GM19025 (cell line): ENCODE results near the gene ZFC3H1.
"Not testable (repeated sequence)": the region's sequence is repeated elsewhere in the genome, so short reads cannot be mapped to it uniquely, and the experiment has no call there.

Experiments
- ATAC-seq: cut with Tn5 transposase; IDR thresholded peaks from one replicate; pipeline ENCODE4 v1.9.1; 2021; ENCODE audit warnings: mild to moderate bottlenecking, low read depth, moderate library complexity; ENCODE audit not compliant: unreplicated experiment

The ZFC3H1 gene, protein sequence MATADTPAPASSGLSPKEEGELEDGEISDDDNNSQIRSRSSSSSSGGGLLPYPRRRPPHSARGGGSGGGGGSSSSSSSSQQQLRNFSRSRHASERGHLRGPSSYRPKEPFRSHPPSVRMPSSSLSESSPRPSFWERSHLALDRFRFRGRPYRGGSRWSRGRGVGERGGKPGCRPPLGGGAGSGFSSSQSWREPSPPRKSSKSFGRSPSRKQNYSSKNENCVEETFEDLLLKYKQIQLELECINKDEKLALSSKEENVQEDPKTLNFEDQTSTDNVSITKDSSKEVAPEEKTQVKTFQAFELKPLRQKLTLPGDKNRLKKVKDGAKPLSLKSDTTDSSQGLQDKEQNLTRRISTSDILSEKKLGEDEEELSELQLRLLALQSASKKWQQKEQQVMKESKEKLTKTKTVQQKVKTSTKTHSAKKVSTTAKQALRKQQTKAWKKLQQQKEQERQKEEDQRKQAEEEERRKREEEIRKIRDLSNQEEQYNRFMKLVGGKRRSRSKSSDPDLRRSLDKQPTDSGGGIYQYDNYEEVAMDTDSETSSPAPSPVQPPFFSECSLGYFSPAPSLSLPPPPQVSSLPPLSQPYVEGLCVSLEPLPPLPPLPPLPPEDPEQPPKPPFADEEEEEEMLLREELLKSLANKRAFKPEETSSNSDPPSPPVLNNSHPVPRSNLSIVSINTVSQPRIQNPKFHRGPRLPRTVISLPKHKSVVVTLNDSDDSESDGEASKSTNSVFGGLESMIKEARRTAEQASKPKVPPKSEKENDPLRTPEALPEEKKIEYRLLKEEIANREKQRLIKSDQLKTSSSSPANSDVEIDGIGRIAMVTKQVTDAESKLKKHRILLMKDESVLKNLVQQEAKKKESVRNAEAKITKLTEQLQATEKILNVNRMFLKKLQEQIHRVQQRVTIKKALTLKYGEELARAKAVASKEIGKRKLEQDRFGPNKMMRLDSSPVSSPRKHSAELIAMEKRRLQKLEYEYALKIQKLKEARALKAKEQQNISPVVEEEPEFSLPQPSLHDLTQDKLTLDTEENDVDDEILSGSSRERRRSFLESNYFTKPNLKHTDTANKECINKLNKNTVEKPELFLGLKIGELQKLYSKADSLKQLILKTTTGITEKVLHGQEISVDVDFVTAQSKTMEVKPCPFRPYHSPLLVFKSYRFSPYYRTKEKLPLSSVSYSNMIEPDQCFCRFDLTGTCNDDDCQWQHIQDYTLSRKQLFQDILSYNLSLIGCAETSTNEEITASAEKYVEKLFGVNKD (N-terminal part only)

DNA sequence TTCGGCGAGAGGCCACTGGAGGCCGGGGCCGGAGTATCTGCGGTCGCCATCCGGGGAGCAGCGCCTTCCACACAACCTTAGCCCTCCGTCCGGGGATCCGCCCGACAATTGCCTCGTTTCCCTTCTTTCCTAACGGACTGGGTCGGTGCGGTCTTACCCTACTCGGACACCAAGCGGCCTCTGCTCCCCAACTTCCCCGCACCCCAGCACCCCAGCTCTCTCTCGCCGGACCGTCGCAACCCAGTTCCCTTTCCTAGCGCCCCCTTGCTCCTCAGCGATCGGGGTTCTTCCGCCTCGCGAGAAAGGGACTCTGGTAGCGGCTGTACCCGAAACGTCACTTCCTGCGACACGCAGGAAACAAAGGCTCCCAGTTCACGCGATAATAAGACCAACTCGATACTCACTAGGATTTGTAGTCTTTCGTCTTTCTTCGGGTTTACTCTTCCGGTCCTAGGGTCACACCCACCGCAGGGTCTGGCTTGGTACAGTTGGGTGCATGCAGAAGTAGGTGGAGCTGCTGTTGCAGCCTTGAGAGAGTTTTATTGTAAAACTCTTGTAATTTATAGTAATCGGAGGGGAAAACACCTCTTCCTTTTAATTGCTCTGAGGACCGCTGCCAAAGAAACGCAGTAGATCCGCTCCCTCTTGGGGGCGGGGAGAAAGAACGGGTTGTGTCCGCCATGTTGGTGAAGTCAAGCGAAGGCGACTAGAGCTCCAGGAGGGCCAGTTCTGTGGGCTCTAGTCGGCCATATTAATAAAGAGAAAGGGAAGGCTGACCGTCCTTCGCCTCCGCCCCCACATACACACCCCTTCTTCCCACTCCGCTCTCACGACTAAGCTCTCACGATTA is at the start of gene ZFC3H1, which contains the start of gene THAP2:
TSS of gene ZFC3H1 (minus strand) at position 288 of the 850 bp plus-strand sequence. CDS start at position 50, 238 bp downstream.
TSS of gene THAP2 (plus strand) at position 741 of the 850 bp plus-strand sequence. CDS start 209 bp downstream, outside the sequence.
- ATAC-seq: peak; percentile 91

DNA sequence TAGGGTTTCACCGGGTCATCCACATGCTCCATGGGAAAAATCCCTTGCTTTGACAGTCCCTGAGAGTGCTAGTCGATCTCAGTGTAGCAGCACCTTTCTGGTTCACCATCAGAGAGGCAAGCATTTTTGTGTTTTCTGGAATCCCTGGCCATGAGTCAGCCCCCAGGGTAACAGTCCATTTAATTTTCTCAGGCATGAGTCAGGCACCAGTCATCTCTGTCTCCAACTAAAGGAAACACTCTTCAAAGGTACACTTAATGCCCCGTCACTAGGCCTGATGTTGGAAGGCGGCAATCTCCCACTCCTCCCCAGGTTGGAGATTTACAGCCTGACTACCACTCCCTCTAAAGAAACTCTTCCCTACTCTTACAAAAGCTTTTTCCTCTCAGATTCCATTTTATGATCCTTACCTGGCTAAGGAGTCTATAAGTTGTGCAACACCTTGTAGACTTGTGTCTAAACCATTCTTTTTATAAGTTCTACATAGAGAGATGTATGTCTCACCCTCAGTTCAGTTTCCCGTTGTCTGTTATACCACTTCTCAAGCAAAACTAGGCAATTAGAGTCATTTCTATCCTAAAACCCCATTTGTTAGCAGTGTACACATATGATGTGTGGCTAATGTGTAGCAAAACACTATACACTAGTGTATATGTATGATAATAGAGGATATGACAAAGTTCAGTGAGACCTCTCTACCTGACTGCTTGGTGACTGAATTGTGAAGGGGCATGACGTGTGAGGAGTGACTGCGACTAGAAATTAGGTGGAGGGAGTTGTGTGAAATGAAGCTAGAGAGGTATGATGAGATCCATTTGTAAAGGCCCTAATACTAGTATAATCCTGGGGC is 46.9 kb upstream of the ZFC3H1 start:
- no peak for ATAC-seq

DNA sequence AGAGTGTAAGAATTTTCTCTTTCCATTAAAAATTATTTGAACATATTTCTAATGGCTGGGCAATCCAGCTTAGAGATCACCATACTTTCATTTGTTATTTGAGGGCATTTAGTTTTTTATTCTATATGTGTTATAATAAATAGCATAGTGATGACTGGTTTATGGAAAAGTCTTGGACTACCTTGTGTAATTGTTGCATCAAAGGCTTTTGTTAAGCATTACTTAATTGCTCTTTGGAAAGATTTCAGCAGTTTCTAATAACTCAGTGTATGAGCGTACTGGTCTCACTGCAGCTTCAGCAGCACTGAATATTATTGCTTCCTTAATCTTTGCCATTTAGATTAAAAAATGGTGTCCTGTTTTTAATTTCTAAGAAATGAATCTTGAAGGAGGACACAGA is 45.0 kb upstream of the ZFC3H1 start:
- no peak for ATAC-seq

DNA sequence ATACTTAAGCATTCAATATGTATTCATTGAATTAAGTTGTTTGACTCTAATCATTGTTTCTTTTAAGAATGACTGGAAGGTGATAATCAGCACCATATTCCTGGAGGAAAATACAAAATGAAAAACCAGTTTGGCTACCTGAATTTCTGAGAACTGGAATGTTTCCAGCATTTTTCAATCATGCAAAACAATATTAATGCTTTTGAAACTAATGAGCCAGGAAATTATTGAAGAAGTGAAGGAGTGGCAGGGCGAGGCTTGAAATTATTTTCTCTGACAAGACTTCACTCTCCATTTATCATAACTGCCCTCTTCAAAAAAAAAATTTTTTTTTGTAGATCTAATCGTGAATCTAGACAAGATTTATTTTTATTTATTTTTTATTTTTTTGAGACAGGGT is 41.3 kb upstream of the ZFC3H1 start:
- ATAC-seq: no peak

DNA sequence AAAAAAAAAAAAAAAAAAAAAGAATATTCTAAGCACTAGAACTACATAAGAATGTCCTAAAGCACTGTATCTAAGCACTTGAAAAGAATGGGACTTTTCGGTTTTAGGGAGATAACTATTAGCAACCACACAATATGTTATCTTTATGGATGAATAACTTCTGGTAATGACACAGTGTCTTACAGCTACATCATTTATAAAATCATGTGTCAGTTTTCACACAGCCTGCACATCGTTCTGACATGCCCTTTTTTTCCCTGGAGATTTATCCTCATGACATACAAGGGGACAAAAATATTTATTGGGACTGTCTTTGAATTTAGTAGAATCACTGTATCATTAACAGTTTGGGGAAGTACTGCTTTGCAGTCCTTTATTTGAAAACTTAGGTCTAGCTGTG is 39.6 kb upstream of the ZFC3H1 start:
- ATAC-seq: no peak

DNA sequence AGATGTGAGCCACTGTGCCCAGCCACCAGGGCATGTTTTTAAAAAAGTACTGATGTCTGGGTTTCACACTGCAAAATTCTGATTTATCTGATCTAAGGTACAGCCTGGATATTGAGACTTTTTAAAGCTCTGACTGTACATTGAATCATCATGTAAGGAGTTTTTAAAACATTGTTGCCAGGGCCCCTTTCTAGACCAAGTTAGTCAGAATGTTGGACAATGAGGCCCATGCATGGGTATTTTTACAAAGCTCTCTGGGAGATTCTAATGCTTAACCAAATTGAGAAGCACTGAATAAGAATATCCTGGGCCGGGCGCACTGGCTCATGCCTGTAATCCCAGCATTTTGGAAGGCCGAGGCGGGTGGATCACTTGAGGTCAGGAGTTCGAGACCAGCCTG is 38.9 kb upstream of the ZFC3H1 start:
- ATAC-seq: no peak

DNA sequence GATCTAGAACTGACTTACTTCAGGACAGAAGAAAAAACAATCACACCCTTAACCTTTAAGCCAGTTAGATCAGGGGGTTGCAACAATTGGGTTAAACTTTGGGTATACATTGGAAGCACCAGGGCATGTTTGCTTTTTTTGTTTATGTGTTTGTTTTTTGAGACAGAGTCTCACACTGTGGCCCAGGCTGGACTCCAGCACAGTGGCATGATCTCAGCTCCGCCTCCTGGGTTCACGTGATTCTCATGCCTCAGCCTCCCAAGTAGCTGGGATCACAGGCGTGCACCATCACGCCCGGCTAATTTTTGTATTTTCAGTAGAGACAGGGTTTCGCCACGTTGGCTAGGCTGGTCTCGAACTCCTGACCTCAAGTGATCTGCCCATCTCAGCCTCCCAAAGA is 38.5 kb upstream of the ZFC3H1 start:
- ATAC-seq: not testable (repeated sequence)

DNA sequence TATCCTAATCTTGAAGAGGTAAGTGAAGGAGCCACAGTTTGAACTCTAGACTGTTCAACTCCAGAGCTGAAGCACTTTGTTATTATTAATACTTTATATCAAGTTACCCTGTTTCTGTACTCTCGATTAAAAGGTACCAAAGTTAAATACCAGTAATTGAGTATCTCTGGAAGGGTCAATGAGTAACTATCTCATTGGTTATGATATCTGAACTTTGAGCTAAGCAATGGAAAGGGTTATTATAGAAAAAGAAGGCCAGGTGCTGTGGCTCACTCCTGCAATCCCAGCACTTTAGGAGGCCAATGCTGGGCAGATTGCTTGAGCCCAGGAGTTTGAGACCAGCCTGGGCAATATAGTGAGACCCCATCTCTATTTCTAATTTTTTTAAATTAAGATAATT is 32.1 kb upstream of the ZFC3H1 start:
- no peak for ATAC-seq

DNA sequence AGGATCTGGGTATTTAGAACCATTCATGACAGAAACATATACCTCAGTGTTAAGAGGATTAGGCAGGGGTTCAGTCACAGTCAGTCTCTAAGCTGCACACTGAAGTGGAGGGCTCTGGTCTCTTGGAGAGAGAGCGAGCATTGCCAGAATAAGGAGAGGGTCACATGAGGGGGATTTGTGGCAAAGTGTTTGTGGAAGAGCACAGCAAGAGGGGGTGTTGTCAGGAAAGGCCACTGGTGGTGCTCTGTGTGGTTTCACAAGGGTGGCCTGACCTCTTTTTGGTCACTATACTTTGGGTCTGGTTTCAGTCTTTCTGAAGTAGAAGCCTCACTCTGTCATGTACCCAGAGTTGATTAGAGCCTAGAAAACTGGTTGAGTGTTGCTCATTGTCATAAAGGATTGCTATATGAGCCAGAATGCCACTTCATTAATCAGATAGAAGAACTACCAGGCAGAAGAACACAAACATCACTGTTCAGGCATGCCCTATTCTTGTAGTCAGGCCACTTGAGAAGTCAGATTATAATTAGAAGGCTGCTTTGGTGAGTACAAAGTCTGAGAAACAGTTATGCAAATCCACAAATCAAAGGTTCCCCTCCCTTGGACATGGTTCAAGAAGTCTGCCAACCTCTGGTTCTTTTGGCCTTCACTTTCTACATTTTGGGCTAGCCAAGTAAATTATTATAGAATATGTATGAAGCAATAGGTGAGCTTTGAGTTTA is 30.6 kb upstream of the ZFC3H1 start:
- peak; percentile 86 for ATAC-seq

DNA sequence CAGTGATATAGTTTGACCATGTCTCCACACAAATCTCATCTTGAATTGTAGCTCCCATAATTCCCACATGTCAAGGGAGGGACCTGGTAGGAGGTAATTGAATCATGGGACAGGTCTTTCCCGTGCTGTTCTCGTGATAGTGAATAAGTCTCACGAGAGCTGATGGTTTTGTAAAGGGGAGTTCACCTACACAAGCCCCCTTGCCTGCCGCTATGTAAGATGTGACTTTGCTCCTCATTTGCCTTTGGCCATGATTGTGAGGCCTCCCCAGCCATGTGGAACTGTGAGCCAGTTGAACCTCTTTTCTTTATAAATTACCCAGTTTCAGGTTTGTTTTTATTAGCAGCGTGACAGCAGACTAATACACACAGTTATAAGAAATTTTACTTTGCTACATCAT is 30.0 kb upstream of the ZFC3H1 start:
- peak; percentile 4 for ATAC-seq

DNA sequence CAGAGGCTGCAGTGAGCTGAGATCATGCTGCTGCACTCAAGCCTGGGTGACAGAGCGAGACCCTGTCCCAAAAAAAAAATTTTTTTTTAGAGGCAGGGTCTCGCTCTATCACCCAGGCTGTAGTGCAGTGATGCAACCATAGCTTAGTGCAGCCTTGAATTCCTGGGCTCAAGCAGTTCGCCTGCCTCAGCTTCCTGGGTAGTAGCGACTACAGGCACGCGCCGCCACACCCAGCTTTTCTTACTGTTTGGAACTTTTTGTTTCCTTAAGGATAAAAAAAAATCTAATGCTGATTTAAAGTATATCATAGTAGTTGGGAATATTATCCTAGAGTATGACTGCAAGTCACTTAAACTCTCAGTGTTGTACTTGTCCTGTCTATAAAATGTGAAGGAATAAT is 29.5 kb upstream of the ZFC3H1 start:
- no peak for ATAC-seq

DNA sequence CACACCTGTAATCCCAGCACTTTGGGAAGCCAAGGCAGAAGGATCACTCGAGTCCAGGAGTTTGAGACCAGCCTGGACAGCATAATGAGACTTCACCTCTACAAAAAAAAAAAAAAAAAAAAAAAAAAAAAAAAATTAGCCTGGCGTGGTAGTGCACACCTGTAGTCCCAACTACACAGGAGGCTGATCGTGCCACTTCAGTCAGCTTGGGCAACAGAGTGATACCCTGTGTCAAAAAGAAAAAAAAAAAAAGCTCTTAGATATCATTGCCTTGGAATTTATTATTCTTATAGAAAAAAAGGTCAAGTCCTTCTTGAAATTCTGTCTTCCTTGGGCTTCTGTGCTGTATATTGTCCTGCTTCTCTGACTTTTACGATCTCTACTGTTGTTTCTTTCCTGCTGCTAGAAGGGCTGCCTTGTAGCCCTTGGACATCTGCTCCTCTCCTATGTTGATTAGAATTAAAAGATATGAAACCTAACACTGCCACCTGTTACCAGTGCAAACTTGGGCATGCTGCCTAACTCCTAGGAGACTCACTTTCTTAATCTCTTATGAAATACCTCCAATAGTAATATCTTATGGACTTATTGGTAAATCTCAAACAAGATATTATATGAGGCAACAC is 28.0 kb upstream of the ZFC3H1 start:
- no peak for ATAC-seq

DNA sequence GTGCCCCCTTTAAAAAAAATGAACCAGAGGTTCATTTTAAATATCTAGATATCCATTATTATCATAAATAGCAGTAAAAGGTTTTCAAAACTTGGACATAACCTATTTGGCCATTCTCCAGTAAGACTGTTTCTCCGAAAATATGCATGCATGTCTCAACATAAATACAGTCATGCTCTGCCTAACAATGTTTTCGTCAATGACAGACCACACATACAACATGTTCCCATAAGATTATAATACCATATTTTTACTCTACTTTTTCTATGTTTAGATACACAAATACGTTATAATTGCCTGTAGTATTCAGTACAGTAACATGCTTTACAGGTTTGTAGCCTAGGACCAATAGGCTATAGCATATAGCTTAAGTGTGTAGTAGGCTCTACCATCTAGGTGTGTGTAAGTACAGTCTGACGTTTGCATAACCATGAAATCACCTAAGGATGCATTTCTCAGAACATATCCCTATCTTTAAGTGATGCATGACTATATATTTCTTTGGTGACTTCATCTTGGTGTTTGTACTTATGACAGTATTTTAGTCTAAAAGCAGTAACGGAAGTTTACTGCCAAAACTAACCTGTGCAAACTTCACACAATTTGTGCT is 25.4 kb upstream of the ZFC3H1 start:
- no peak for ATAC-seq

DNA sequence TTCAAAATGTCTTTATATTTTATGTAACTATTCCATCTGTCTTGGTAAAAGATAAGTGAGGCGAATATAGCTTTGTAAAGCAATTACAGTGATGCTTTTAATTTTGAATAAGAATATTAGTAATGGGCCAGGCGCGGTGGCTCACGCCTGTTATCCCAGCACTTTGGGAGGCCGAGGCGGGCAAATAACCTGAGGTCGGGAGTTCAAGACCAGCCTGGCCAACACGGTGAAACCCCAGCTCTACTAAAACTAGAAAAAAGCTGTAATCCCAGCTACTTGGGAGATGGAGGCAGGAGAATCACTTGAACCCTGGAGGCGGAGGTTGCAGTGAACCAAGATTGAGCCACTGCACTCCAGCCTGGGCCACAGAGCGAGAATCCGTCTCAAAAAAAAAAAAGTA is 23.5 kb upstream of the ZFC3H1 start:
- not testable (repeated sequence) for ATAC-seq

DNA sequence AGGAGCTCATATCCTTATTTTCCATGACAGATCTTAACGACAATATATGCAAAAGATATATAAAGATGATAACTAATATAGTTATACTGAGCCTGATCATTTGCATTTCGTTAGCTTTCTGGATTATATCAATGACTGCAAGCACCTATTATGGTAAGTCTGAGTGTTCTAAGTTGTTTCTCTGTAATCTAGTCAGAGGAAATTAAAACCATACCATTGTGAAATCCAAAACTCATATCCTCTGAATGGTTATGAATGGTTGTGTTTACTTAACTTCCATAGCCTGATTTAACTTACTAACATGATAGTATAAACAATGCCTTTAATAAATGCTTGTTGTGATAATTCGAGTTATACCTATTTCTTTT is 23.0 kb upstream of the ZFC3H1 start:
- no peak for ATAC-seq

DNA sequence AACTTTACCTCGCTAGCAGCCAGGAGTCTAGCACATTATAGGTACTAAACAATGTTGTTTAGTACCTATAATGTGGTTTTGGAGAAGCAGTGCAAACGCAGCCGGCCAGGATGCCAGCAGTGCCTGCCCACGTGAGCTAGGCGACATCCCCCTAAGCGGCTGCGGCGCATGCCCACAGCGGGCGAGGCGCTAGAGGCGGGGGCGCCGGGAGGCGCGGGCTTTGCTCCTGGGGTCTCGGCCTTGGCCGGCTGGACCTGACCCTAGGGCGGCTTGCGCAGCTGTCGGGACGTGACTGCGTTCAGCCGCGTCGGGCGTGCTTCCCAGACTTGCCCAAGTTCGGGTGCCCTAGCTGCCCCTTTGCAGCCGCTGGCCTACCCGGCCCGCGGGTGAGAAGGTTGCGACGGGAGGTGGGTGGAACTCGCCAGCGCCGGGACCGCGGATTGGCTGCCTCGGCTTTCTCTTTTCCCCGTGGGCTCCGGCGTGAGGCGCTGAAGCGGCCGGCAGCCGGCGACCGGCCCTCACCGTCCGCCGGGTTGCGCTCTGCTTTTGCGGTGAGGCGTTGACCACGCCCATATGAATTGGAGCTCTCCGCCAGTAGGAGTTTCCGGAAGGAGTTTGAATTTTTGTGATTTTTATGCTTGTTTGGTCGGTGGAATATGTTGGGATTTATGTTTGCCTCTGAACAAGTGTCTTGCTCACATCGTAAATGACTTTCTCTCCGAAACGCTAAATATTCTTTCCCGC is 22.4 kb upstream of the ZFC3H1 start, which contains the start of gene TMEM19:
TSS of gene TMEM19 (plus strand) at position 169 of the 744 bp plus-strand sequence. CDS start 599 bp downstream, outside the sequence.
- peak; percentile 92 for ATAC-seq
